A549 (cell line): Measurements from ENCODE around the gene CASP10.

Experiments used
- CEBPB ChIP-seq, 2 experiments: fragments of >200 bp in 1 of 2; sonication (Bioruptor Twin) in 1 of 2; formaldehyde crosslinking in 1 of 2; IDR thresholded peaks; 2 replicates each; pipeline ENCODE4 v1.6.1; 2012 to 2016
- EHMT2 ChIP-seq: fragments of 200-600 bp; sonication (generic); IDR thresholded peaks from 2 replicates; pipeline ENCODE4 v1.6.1; 2016; ENCODE audit warnings: antibody characterized with exemption, low read depth, mild to moderate bottlenecking, moderate library complexity
- HDAC2 ChIP-seq: fragments of 200-600 bp; sonication (generic); IDR thresholded peaks from 2 replicates; pipeline ENCODE4 v1.6.1; 2016
- HOXA7 ChIP-seq: fragments of 250-450 bp; sonication (Bioruptor Pico); IDR thresholded peaks from 2 replicates; pipeline ENCODE4 v1.5.0; 2020; ENCODE audit warnings: mild to moderate bottlenecking, moderate library complexity
- POLR2A ChIP-seq: IDR thresholded peaks from 2 replicates; pipeline ENCODE4 v1.6.1; 2012; ENCODE audit warnings: mild to moderate bottlenecking, low read length
- RARB ChIP-seq: fragments of 250-450 bp; sonication (Bioruptor Pico); IDR thresholded peaks from 2 replicates; pipeline ENCODE4 v1.8.0; 2021; ENCODE audit warnings: mild to moderate bottlenecking, moderate library complexity
- TP53 ChIP-seq: fragments of 250-450 bp; sonication (Bioruptor Pico); IDR thresholded peaks from 2 replicates; pipeline ENCODE4 v1.5.0; 2021; ENCODE audit warnings: mild to moderate bottlenecking, moderate library complexity
- TF ChIP-seq, protein P1 (sequence below): fragments of 150-350 bp; IDR thresholded peaks from 2 replicates; pipeline ENCODE4 v1.6.1; 2014; ENCODE audit warnings: low read depth, mild to moderate bottlenecking, low read length
- TF ChIP-seq, protein P2 (sequence below): fragments of >200 bp; sonication (Bioruptor Twin); formaldehyde crosslinking; IDR thresholded peaks from 3 replicates; pipeline ENCODE4 v1.5.1; 2016
- TF ChIP-seq, protein P3 (sequence below): fragments of 450-650 bp; IDR thresholded peaks from 2 replicates; pipeline ENCODE4 v1.6.1; 2014; ENCODE audit warnings: antibody characterized with exemption

DNA sequence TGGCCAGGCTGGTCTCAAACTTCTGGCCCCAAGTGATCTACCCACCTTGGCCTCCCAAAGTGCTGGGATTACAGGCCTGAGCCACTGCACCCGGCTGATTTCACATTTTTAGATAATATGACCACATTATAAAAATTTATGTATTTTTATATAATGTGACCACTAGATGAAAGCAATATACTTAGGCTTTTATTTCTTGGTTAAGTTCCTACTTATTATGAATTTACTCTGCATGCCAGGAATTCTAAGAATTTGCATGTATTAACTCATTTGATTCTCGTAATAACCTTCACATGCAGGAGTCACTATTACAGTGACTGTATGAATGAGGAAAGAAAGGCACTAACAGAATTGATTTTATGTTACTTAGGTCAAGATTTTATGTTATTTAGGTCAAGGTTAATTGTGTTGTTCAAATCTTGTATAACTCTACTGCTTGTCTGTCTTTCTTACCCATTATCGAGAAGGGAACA lies 51.8 kb downstream of the CASP10 start:
- TF ChIP-seq TP53 (CRISPR knock-in tag) (no peak), EHMT2 (no peak), HOXA7 (CRISPR knock-in tag) (no peak), POLR2A (no peak), HDAC2 (no peak), CEBPB (IDR thresholded peaks at IDR 0.05) (no peak), RARB (CRISPR knock-in tag) (no peak)
- TF ChIP-seq, protein P1, sequence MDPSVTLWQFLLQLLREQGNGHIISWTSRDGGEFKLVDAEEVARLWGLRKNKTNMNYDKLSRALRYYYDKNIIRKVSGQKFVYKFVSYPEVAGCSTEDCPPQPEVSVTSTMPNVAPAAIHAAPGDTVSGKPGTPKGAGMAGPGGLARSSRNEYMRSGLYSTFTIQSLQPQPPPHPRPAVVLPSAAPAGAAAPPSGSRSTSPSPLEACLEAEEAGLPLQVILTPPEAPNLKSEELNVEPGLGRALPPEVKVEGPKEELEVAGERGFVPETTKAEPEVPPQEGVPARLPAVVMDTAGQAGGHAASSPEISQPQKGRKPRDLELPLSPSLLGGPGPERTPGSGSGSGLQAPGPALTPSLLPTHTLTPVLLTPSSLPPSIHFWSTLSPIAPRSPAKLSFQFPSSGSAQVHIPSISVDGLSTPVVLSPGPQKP, result no peak
- TF ChIP-seq, protein P2, sequence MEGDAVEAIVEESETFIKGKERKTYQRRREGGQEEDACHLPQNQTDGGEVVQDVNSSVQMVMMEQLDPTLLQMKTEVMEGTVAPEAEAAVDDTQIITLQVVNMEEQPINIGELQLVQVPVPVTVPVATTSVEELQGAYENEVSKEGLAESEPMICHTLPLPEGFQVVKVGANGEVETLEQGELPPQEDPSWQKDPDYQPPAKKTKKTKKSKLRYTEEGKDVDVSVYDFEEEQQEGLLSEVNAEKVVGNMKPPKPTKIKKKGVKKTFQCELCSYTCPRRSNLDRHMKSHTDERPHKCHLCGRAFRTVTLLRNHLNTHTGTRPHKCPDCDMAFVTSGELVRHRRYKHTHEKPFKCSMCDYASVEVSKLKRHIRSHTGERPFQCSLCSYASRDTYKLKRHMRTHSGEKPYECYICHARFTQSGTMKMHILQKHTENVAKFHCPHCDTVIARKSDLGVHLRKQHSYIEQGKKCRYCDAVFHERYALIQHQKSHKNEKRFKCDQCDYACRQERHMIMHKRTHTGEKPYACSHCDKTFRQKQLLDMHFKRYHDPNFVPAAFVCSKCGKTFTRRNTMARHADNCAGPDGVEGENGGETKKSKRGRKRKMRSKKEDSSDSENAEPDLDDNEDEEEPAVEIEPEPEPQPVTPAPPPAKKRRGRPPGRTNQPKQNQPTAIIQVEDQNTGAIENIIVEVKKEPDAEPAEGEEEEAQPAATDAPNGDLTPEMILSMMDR, result no peak
- TF ChIP-seq, protein P3, sequence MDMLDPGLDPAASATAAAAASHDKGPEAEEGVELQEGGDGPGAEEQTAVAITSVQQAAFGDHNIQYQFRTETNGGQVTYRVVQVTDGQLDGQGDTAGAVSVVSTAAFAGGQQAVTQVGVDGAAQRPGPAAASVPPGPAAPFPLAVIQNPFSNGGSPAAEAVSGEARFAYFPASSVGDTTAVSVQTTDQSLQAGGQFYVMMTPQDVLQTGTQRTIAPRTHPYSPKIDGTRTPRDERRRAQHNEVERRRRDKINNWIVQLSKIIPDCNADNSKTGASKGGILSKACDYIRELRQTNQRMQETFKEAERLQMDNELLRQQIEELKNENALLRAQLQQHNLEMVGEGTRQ, result no peak
